ENCODE results near the gene NCAPH2. TPM values are rescaled to one million over a fixed set of nuclear protein-coding genes. Genes with fewer than 3 reads are reported as not detected.
A peak's percentile ranks its signal among the peaks of the same experiment; 100 is the strongest.

NCAPH2 gene
- total RNA-seq, 2 donors from 2014 or later, result 27.4 to 71.5 TPM

DNA sequence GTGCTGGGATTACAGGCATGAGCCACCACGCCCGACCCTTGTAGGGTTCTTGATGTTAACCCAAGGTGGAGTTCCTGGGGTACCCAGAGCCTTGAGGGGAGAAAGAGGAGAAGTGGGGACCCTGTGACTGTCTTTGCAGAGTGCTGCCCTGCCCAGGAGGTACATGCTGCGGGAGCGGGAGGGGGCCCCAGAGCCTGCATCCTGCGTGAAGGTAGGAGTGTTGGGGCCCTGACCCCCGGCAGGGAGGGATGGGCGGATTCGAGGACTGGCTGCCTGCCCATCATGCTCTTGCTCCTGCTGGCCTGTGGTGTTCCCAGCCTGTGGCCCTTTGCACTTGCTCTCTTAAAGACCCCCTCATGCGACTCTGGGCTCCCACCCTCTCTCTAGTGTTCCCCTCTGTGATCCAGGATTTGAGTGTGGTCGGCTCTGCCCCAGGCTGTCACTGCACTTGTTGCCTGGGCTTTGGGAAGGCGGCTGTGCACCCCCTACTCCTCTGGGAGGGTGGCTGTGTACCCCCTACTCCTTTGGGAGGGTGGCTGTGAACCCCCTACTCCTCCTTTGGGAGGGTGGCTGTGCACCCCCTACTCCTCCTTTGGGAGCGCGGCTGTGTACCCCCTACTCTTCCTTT, 12.9 kb downstream of the NCAPH2 start:
- TF ChIP-seq, protein P1, sequence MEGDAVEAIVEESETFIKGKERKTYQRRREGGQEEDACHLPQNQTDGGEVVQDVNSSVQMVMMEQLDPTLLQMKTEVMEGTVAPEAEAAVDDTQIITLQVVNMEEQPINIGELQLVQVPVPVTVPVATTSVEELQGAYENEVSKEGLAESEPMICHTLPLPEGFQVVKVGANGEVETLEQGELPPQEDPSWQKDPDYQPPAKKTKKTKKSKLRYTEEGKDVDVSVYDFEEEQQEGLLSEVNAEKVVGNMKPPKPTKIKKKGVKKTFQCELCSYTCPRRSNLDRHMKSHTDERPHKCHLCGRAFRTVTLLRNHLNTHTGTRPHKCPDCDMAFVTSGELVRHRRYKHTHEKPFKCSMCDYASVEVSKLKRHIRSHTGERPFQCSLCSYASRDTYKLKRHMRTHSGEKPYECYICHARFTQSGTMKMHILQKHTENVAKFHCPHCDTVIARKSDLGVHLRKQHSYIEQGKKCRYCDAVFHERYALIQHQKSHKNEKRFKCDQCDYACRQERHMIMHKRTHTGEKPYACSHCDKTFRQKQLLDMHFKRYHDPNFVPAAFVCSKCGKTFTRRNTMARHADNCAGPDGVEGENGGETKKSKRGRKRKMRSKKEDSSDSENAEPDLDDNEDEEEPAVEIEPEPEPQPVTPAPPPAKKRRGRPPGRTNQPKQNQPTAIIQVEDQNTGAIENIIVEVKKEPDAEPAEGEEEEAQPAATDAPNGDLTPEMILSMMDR (IDR thresholded peaks at IDR 0.05), result no peak
- Histone ChIP-seq H3K4me1 (peaks cover 10% of the 10 kb centered on the region), H3K4me3 (no peak overlapping the region), H3K36me3 (peaks cover 15% of the 10 kb centered on the region), H3K9me3 (no peaks in the 10 kb centered on the region), H3K27me3 (no peaks in the 10 kb centered on the region), H3K9ac (ENCODE audit: low read depth in 2 of 2, low read length in 2 of 2) (no peak overlapping the region), H3K27ac (no peak overlapping the region)
- DNase-seq, result no peak
- intact Hi-C loops (cut with DNase I), result loop anchor here (5.0 kb wide), 1 partner anchor 41 kb away; the partner anchor contains the start of gene SYCE3

DNA sequence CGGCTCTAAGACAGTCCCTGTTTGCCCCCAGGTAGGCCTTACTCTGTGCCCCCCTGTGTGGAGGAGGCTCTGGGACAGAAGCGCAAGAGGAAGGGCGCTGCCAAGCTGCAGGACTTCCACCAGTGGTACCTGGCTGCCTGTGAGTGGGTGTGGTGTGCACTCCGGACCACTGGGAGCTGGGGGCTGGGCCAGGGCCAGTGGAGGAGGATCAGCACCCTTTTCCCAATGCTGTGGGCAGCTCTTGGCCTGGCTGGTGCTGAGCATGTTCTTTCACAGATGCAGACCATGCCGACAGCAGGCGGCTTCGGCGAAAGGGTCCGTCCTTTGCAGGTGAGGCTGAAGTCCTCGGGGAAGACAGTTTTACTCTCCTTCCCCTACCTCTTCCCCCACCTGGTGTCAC, 13.7 kb downstream of the NCAPH2 start:
- TF ChIP-seq, protein P1 (IDR thresholded peaks at IDR 0.05), result no peak
- H3K4me3 ChIP-seq, result no peak overlapping the region
- H3K36me3 ChIP-seq, result peaks cover 15% of the 10 kb centered on the region
- H3K9me3 ChIP-seq, result no peaks in the 10 kb centered on the region
- no peak overlapping the region for H3K27ac ChIP-seq
- H3K9ac ChIP-seq (ENCODE audit: low read depth in 2 of 2, low read length in 2 of 2), result no peak overlapping the region
- peaks cover 10% of the 10 kb centered on the region for H3K4me1 ChIP-seq
- intact Hi-C loops (cut with DNase I), result loop anchor here (5.0 kb wide), 1 partner anchor 41 kb away; the partner anchor contains the start of gene SYCE3
- no peaks in the 10 kb centered on the region for H3K27me3 ChIP-seq
- no peak for DNase-seq

DNA sequence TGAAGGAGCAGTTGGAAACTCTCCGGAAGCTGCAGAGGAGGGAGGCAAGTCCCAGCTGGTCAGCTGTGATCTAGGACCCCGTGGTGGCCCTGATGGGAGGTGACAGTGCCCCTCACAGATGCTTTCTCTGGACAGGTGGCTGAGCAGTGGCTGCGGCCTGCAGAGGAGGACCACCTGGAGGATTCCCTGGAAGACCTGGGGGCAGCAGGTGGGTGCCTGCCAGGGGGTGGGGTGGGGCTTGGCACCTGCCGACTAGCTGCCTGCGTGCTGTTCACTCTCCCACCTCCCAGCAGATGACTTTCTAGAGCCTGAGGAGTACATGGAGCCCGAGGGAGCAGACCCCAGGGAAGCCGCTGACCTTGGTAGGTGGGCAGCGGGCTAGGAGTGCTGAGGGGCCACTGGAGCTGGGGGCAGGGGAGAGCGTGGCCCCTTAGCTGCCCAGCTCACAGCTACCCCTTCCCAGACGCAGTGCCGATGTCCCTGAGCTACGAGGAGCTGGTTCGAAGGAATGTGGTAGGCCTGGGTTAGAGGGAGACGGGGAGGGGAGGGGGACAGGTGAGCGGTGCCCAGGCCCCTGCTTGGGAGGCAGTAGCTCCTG, 14.3 kb downstream of the NCAPH2 start:
- H3K27ac ChIP-seq, result no peak overlapping the region
- H3K9me3 ChIP-seq, result no peaks in the 10 kb centered on the region
- peaks cover 15% of the 10 kb centered on the region for H3K36me3 ChIP-seq
- H3K4me3 ChIP-seq, result no peak overlapping the region
- H3K27me3 ChIP-seq, result no peaks in the 10 kb centered on the region
- intact Hi-C loops (cut with DNase I), result loop anchor here (5.0 kb wide), 1 partner anchor 40 kb away; the partner anchor contains the start of gene SYCE3
- TF ChIP-seq, protein P1 (IDR thresholded peaks at IDR 0.05), result no peak
- H3K9ac ChIP-seq (ENCODE audit: low read depth in 2 of 2, low read length in 2 of 2), result no peak overlapping the region
- peaks cover 10% of the 10 kb centered on the region for H3K4me1 ChIP-seq
- no peak for DNase-seq

DNA sequence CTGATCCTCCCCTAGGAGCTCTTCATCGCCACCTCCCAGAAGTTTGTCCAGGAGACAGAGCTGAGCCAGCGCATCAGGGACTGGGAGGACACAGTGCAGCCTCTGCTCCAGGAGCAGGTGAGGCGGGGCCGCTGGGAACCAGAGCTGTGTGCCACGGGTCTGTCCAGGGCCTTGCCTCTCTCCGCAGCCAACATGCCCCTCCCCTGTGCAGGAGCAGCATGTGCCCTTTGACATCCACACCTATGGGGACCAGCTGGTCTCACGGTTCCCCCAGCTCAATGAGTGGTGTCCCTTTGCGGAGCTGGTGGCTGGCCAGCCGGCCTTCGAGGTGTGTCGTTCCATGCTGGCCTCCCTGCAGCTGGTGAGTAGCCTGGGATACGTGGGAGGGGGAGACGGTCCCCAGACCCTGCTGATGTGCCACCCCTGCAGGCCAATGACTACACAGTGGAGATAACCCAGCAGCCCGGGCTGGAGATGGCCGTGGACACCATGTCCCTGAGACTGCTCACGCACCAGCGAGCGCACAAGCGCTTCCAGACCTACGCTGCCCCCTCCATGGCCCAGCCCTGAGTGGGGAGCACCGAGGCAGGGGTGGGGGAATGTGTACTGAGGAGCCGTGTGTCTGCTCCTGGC, 14.9 kb downstream of the NCAPH2 start:
- Histone ChIP-seq H3K27me3 (no peaks in the 10 kb centered on the region), H3K27ac (no peak overlapping the region), H3K4me1 (peaks cover 10% of the 10 kb centered on the region), H3K36me3 (peaks cover 15% of the 10 kb centered on the region), H3K9ac (ENCODE audit: low read depth in 2 of 2, low read length in 2 of 2) (no peak overlapping the region), H3K4me3 (no peak overlapping the region), H3K9me3 (no peaks in the 10 kb centered on the region)
- no peak for DNase-seq
- TF ChIP-seq, protein P1 (IDR thresholded peaks at IDR 0.05), result no peak
- intact Hi-C loops (cut with DNase I), result loop anchor here (5.0 kb wide), 1 partner anchor 39 kb away; the partner anchor contains the start of gene SYCE3

DNA sequence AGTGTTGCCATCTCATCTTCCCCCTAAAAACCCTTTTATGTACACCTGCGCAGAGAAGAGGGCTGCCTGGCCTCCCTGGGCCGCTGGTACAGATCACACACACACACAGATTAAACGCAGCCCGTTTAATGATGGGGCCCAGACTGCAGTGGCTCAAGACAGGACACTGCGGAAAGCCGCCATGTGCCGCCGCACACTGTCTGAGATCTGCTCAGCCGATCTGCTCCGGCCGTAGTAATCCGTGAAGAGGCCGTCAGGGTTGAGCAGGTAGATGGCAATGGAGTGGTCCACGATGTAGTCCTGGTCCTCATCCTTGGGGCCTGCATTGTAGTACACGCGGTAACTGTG, 15.4 kb downstream of the NCAPH2 start:
- Histone ChIP-seq H3K9ac (ENCODE audit: low read depth in 2 of 2, low read length in 2 of 2) (peak overlapping the region in 1 of 2 donors; percentile 86), H3K27me3 (no peaks in the 10 kb centered on the region), H3K36me3 (peaks cover 10% of the 10 kb centered on the region), H3K27ac (peak overlapping the region; percentile 100), H3K4me1 (peaks cover 10% of the 10 kb centered on the region), H3K4me3 (no peak overlapping the region), H3K9me3 (no peaks in the 10 kb centered on the region)
- intact Hi-C loops (cut with DNase I), result loop anchor here (5.0 kb wide), 1 partner anchor 39 kb away; the partner anchor contains the start of gene SYCE3
- DNase-seq, result no peak
- TF ChIP-seq, protein P1 (IDR thresholded peaks at IDR 0.05), result no peak

All from colonic mucosa (tissue), 4 donors.